ENCODE results near the gene PRKG1.
"Not testable (repeated sequence)": the region's sequence is repeated elsewhere in the genome, so short reads cannot be mapped to it uniquely, and the experiment has no call there.

PRKG1 gene

GRCh38 chr10:51119441-51119840, 45.2 kb downstream of the PRKG1 start:
- no peak for DNase-seq

- DNase-seq, result no peak
These were observed 47.6 kb downstream of the PRKG1 start for GRCh38 chr10:51121861-51122260.

GRCh38 chr10:51124852-51125251, 50.6 kb downstream of the PRKG1 start:
- DNase-seq, result no peak

GRCh38 chr10:51125518-51125917, 51.2 kb downstream of the PRKG1 start:
- no peak for DNase-seq

- DNase-seq, result no peak
These were observed 55.8 kb downstream of the PRKG1 start for GRCh38 chr10:51129946-51130544.

GRCh38 chr10:51137756-51138529, 63.7 kb downstream of the PRKG1 start:
- DNase-seq, result no peak

GRCh38 chr10:51139176-51139575, 64.9 kb downstream of the PRKG1 start:
- DNase-seq, result no peak

GRCh38 chr10:51141010-51141409, 66.7 kb downstream of the PRKG1 start:
- DNase-seq, result no peak

GRCh38 chr10:51144161-51144781, 70.0 kb downstream of the PRKG1 start:
- no peak for DNase-seq

- no peak for DNase-seq
These were observed 71.1 kb downstream of the PRKG1 start for GRCh38 chr10:51145375-51145774.

- DNase-seq, result no peak
These were observed 73.5 kb downstream of the PRKG1 start for GRCh38 chr10:51147644-51148399.

- DNase-seq, result no peak
These were observed 82.6 kb downstream of the PRKG1 start for GRCh38 chr10:51156926-51157325.

- DNase-seq, result no peak
These were observed 84.5 kb downstream of the PRKG1 start for GRCh38 chr10:51158832-51159231.

- DNase-seq, result no peak
These were observed 85.6 kb downstream of the PRKG1 start for GRCh38 chr10:51159841-51160240.

- DNase-seq, result no peak
These were observed 87.7 kb downstream of the PRKG1 start for GRCh38 chr10:51162002-51162401.

- DNase-seq, result not testable (repeated sequence)
These were observed 89.2 kb downstream of the PRKG1 start for GRCh38 chr10:51163380-51164049.

GRCh38 chr10:51168086-51168815, 94.0 kb downstream of the PRKG1 start:
- no peak for DNase-seq

GRCh38 chr10:51169111-51169510, 94.8 kb downstream of the PRKG1 start:
- no peak for DNase-seq

GRCh38 chr10:51170518-51171245, 96.4 kb downstream of the PRKG1 start:
- no peak for DNase-seq

- DNase-seq, result no peak
These were observed 97.7 kb downstream of the PRKG1 start for GRCh38 chr10:51171946-51172345.

GRCh38 chr10:51176976-51177695, 102.8 kb downstream of the PRKG1 start:
- no peak for DNase-seq
